ENCODE measurements around the gene BRAT1. TPM values are rescaled to one million over a fixed set of nuclear protein-coding genes. Genes with fewer than 3 reads are reported as not detected.

The BRAT1 gene
- total and polyA plus RNA-seq, 2 experiments from 2014 or later, result 32.5 to 76.8 TPM

DNA sequence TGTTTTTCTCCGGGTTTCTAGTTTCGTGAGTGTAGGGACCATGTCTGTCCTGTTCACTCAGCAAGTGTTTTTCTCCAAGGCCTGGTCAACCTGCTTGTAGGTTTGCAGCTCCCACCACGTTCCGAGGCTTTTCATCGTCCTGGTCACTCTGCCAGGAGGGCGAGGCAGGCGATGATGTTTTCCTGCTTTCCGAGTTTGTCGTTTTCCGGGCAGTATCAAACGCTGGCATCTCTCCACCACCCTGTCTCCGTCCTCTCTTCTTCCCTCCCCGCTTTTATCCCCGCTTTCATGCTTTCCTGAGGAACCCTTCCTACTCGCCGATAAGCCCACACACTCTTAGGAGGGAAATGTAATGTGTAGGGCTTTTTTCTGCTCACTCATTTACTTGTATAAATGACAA, 14.7 kb upstream of the BRAT1 start (continued):
- TF ChIP-seq, protein P1, sequence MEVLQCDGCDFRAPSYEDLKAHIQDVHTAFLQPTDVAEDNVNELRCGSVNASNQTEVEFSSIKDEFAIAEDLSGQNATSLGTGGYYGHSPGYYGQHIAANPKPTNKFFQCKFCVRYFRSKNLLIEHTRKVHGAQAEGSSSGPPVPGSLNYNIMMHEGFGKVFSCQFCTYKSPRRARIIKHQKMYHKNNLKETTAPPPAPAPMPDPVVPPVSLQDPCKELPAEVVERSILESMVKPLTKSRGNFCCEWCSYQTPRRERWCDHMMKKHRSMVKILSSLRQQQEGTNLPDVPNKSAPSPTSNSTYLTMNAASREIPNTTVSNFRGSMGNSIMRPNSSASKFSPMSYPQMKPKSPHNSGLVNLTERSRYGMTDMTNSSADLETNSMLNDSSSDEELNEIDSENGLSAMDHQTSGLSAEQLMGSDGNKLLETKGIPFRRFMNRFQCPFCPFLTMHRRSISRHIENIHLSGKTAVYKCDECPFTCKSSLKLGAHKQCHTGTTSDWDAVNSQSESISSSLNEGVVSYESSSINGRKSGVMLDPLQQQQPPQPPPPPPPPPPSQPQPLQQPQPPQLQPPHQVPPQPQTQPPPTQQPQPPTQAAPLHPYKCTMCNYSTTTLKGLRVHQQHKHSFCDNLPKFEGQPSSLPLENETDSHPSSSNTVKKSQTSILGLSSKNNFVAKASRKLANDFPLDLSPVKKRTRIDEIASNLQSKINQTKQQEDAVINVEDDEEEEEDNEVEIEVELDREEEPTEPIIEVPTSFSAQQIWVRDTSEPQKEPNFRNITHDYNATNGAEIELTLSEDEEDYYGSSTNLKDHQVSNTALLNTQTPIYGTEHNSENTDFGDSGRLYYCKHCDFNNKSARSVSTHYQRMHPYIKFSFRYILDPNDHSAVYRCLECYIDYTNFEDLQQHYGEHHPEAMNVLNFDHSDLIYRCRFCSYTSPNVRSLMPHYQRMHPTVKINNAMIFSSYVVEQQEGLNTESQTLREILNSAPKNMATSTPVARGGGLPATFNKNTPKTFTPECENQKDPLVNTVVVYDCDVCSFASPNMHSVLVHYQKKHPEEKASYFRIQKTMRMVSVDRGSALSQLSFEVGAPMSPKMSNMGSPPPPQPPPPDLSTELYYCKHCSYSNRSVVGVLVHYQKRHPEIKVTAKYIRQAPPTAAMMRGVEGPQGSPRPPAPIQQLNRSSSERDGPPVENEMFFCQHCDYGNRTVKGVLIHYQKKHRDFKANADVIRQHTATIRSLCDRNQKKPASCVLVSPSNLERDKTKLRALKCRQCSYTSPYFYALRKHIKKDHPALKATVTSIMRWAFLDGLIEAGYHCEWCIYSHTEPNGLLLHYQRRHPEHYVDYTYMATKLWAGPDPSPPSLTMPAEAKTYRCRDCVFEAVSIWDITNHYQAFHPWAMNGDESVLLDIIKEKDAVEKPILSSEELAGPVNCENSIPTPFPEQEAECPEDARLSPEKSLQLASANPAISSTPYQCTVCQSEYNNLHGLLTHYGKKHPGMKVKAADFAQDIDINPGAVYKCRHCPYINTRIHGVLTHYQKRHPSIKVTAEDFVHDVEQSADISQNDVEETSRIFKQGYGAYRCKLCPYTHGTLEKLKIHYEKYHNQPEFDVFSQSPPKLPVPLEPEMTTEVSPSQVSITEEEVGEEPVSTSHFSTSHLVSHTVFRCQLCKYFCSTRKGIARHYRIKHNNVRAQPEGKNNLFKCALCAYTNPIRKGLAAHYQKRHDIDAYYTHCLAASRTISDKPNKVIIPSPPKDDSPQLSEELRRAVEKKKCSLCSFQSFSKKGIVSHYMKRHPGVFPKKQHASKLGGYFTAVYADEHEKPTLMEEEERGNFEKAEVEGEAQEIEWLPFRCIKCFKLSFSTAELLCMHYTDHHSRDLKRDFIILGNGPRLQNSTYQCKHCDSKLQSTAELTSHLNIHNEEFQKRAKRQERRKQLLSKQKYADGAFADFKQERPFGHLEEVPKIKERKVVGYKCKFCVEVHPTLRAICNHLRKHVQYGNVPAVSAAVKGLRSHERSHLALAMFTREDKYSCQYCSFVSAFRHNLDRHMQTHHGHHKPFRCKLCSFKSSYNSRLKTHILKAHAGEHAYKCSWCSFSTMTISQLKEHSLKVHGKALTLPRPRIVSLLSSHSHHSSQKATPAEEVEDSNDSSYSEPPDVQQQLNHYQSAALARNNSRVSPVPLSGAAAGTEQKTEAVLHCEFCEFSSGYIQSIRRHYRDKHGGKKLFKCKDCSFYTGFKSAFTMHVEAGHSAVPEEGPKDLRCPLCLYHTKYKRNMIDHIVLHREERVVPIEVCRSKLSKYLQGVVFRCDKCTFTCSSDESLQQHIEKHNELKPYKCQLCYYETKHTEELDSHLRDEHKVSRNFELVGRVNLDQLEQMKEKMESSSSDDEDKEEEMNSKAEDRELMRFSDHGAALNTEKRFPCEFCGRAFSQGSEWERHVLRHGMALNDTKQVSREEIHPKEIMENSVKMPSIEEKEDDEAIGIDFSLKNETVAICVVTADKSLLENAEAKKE (CRISPR knock-in tag; IDR thresholded peaks at IDR 0.05), result no peak
- no peak for TF ChIP-seq NANOG (IDR thresholded peaks at IDR 0.05; ENCODE audit: borderline replicate concordance)
- no peak for TF ChIP-seq ZNF331 (CRISPR knock-in tag; IDR thresholded peaks at IDR 0.05; ENCODE audit: low read depth)

DNA sequence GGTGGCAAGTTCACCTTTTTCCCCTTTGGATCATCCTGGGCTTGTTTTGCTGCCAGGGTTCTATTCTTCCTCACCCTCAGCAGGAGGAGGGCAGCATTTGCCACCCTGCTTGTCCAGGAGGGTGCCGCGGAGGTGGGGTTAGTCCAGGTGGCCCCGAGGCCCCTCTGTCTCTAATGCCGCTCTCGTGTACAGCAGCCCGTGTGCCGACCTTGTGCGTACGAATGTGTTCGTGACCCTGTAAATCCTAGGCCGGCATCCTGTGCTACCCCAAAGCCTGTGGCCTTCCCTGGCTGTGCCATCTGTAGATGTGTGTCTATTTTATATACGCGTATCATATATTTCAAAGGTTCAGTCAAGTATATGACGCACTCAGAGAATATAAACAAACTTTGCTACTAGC, 14.1 kb upstream of the BRAT1 start:
- Histone ChIP-seq H3K4me2 (no peak overlapping the region), H3F3A (replicated peaks; ENCODE audit: low read depth) (peaks cover 12% of the 10 kb centered on the region; the same call in 1 of the 2 replicates), H2AFZ (no peak overlapping the region), H3K27me3 (ENCODE audit: insufficient read depth) (no peaks in the 10 kb centered on the region), H3K9me2 (ENCODE audit: insufficient read depth) (no peaks in the 10 kb centered on the region), H3K36me3 (ENCODE audit: insufficient read depth) (no peaks in the 10 kb centered on the region), H3K79me2 (replicated peaks; ENCODE audit: insufficient read depth) (no peaks in the 10 kb centered on the region), H3K27ac (ENCODE audit: low read depth) (no peak overlapping the region), H3K4me1 (ENCODE audit: insufficient read depth) (no peaks in the 10 kb centered on the region; the same call in 1 of the 2 replicates), H3K4me3 (no peak overlapping the region), H4K20me1 (replicated peaks; ENCODE audit: insufficient read depth) (no peaks in the 10 kb centered on the region)
- peaks cover 4% of the 10 kb centered on the region for H3K27me3 Mint-ChIP-seq (ENCODE audit: insufficient read depth, low read depth, poor library complexity)
- H3K9me3 Mint-ChIP-seq, result no peaks in the 10 kb centered on the region
- DNase-seq (ENCODE audit: low spot score), result no peak
- no peak overlapping the region for H3K27ac Mint-ChIP-seq
- H3K36me3 Mint-ChIP-seq (ENCODE audit: low read depth), result no peaks in the 10 kb centered on the region
- no peak for ATAC-seq
- H3K4me3 Mint-ChIP-seq, result no peak overlapping the region
- TF ChIP-seq EZH2 (IDR thresholded peaks at IDR 0.05; ENCODE audit: low read depth, unreplicated experiment) (no peak), NANOG (IDR thresholded peaks at IDR 0.05; ENCODE audit: borderline replicate concordance) (no peak), POLR2AphosphoS5 (IDR thresholded peaks at IDR 0.05; ENCODE audit: low read depth) (no peak), EZH2phosphoT487 (IDR thresholded peaks at IDR 0.05; ENCODE audit: unreplicated experiment) (no peak), ZNF114 (CRISPR knock-in tag; IDR thresholded peaks at IDR 0.05) (no peak), STAT1 (IDR thresholded peaks at IDR 0.05; ENCODE audit: unreplicated experiment) (no peak)
- TF ChIP-seq, protein P2, sequence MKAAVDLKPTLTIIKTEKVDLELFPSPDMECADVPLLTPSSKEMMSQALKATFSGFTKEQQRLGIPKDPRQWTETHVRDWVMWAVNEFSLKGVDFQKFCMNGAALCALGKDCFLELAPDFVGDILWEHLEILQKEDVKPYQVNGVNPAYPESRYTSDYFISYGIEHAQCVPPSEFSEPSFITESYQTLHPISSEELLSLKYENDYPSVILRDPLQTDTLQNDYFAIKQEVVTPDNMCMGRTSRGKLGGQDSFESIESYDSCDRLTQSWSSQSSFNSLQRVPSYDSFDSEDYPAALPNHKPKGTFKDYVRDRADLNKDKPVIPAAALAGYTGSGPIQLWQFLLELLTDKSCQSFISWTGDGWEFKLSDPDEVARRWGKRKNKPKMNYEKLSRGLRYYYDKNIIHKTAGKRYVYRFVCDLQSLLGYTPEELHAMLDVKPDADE (IDR thresholded peaks at IDR 0.05), result no peak
- TF ChIP-seq, protein P3, sequence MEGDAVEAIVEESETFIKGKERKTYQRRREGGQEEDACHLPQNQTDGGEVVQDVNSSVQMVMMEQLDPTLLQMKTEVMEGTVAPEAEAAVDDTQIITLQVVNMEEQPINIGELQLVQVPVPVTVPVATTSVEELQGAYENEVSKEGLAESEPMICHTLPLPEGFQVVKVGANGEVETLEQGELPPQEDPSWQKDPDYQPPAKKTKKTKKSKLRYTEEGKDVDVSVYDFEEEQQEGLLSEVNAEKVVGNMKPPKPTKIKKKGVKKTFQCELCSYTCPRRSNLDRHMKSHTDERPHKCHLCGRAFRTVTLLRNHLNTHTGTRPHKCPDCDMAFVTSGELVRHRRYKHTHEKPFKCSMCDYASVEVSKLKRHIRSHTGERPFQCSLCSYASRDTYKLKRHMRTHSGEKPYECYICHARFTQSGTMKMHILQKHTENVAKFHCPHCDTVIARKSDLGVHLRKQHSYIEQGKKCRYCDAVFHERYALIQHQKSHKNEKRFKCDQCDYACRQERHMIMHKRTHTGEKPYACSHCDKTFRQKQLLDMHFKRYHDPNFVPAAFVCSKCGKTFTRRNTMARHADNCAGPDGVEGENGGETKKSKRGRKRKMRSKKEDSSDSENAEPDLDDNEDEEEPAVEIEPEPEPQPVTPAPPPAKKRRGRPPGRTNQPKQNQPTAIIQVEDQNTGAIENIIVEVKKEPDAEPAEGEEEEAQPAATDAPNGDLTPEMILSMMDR (conservative IDR thresholded peaks at IDR 0.05; ENCODE audit: low read depth in 2 of 2), result no peak
- H3K4me1 Mint-ChIP-seq, result peaks cover 11% of the 10 kb centered on the region
